AG04449 (cell line): ENCODE results near the gene IFNL3.
"Not testable (repeated sequence)": the region's sequence is repeated elsewhere in the genome, so short reads cannot be mapped to it uniquely, and the experiment has no call there.

Source experiments
- CTCF ChIA-PET: fragments of 350-600 bp; formaldehyde crosslinking; extraction: SDS; loops from one replicate; lab custom pipeline; 2021; ENCODE audit warnings: antibody characterized with exemption; lab: Yijun Ruan, JAX
- POLR2A ChIA-PET: fragments of 400-600, 350-600 bp; formaldehyde crosslinking; extraction: SDS; loops from one replicate; lab custom pipeline; 2020; ENCODE audit warnings: antibody characterized with exemption, inconsistent platforms; lab: Yijun Ruan, JAX
- DNase-seq: peaks from one replicate; pipeline ENCODE4 v3.0.0-alpha.2; 2010; ENCODE audit warnings: low read depth, low spot score
- H3K4me3 ChIP-seq: 2 replicates; pipeline ENCODE4 v1.5.1; 2011; ENCODE audit warnings: low read depth, mild to moderate bottlenecking, control low read depth, low read length
- TF ChIP-seq, protein P1 (sequence below): IDR thresholded peaks from one replicate; pipeline ENCODE4 v1.5.1; 2011; ENCODE audit warnings: mild to moderate bottlenecking, moderate library complexity, low read length, control low read depth, inconsistent platforms; ENCODE audit not compliant: insufficient read depth; ENCODE audit errors: missing control alignments

IFNL3 gene

DNA sequence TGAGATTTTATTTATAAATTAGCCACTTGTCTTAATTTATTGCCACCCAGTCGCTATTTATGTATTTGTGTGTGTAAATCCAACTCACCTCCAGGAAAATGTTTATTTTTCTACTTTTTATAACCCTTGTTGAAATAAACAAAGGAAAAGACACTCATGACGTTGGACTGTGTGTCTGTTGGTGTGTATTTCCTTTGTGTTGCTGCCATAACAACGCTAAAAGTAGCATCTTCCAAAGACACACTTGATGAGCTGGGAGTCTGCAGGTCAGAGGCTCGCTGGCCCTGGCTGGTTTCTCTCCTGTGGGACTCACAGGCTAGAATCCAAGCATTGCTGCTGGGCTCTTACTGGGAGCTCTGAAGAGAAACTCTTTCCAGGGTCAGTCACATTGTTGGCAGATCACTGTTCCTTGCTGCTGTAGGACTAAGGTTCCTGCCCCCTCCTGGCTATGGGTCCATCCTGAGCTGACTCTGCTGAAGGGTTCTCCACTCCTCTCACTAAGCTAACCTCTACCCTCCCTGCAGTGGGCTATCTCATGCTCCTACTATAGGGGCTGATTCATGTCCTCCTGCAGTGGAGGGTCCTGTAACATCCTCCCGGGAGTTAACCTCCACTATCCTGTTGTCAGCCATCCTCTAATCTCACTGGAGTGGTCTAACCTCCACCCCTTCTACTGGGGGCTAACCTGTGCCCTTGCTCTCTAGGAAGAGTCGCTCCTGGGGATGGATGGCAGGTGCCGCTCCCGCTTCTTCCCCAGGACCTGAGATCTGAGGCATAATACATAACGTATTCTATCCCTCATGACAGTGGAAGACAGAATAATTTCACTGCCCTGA is 25.4 kb upstream of the IFNL3 start:
- TF ChIP-seq, protein P1, sequence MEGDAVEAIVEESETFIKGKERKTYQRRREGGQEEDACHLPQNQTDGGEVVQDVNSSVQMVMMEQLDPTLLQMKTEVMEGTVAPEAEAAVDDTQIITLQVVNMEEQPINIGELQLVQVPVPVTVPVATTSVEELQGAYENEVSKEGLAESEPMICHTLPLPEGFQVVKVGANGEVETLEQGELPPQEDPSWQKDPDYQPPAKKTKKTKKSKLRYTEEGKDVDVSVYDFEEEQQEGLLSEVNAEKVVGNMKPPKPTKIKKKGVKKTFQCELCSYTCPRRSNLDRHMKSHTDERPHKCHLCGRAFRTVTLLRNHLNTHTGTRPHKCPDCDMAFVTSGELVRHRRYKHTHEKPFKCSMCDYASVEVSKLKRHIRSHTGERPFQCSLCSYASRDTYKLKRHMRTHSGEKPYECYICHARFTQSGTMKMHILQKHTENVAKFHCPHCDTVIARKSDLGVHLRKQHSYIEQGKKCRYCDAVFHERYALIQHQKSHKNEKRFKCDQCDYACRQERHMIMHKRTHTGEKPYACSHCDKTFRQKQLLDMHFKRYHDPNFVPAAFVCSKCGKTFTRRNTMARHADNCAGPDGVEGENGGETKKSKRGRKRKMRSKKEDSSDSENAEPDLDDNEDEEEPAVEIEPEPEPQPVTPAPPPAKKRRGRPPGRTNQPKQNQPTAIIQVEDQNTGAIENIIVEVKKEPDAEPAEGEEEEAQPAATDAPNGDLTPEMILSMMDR: no peak
- no peak for DNase-seq
- no peak overlapping the region for H3K4me3 ChIP-seq
- ChIA-PET POLR2A (no interaction called here), CTCF (no interaction called here)

DNA sequence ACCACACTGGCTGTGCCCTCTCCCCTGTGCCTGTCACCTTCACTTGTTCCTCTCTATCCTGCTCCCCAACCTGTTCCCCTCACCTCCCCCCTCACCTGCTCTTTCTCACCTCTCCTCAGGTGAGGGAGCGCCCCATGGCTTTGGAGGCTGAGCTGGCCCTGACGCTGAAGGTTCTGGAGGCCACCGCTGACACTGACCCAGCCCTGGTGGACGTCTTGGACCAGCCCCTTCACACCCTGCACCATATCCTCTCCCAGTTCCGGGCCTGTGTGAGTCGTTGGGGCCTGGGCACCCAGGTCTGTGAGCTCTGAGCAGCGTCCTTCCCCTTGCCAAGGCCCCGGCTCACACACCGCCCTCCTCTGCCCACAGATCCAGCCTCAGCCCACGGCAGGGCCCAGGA is 24.6 kb upstream of the IFNL3 start:
- DNase-seq, POLR2A ChIA-PET, CTCF ChIA-PET, H3K4me3 ChIP-seq: not testable (repeated sequence)

DNA sequence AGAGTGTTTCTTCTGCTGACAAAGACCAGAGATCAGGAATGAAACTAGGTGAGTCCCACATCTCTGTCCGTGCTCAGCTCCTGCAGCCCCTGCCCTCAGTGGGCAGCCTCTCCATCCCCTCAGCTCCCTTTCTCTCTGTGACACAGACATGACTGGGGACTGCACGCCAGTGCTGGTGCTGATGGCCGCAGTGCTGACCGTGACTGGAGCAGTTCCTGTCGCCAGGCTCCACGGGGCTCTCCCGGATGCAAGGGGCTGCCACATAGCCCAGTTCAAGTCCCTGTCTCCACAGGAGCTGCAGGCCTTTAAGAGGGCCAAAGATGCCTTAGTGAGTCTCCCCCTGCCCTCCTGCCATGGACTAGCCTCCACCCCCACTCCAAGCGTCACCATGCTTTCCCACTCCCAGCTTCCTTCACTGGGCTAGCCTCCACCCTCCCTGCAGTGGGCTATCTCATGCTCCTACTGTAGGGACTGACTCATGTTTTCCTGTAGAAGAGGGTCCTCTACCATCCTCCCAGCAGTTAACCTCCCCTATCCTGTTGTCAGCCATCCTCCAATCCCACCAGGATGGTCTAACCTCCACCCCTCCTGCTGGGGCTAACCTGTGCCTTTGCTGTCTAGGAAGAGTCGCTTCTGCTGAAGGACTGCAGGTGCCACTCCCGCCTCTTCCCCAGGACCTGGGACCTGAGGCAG is 23.9 kb upstream of the IFNL3 start:
- H3K4me3 ChIP-seq, DNase-seq, CTCF ChIA-PET, POLR2A ChIA-PET: not testable (repeated sequence)

DNA sequence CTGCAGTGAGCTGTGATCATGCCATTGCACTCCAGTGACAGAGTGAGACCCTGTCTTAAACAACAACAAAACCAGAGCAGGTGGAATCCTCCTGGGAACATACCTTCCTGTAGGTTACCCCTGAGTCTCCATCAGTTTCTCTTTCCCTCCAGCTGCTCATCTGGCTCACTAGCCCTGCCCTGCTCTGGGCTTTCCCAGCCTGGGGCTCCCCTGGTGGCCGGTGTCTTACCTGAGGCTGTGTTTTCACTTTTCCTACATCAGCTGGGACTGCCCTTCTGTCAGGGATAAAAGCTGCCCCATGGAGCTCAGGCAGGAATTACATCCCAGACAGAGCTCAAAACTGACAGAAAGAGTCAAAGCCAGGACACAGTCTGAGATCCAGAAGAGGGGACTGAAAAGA is 23.3 kb upstream of the IFNL3 start, which contains the start of gene IFNL2:
TSS of gene IFNL2 (plus strand) at position 312 of the 400 bp plus-strand sequence. CDS start 173 bp downstream, outside the sequence.
- POLR2A ChIA-PET, H3K4me3 ChIP-seq, CTCF ChIA-PET, DNase-seq: not testable (repeated sequence)

DNA sequence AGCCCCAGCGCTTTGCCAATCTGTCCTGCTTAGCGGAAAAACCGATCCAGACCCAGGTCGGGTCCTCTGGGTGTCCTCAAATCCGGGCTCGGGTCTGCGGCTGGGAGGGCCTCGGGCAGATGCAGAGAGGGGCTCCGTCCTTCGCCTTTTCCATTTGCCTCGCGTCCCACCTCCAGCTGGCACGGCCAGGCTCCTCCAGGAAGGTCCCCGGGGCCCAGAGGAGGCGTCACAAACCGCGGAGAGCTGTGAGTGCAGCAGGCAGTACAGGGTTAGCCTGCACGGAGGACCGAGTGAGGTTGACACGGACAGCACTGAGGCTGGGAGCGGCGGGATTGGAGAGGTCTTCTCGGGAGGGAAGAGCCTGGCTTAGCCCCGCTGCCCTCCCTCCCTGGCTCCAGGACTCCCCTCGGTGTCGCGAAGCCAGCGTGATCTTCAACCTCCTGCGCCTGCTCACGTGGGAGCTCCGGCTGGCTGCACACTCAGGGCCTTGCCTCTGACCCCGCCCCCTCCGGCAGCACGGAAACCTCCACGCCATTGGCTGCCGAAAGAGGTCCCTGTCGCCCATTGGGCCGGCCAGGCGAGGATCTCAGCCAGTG is 20.6 kb upstream of the IFNL3 start:
- ChIA-PET POLR2A (no interaction called here), CTCF (no interaction called here)
- H3K4me3 ChIP-seq: no peak overlapping the region
- no peak for DNase-seq
- TF ChIP-seq, protein P1: no peak

DNA sequence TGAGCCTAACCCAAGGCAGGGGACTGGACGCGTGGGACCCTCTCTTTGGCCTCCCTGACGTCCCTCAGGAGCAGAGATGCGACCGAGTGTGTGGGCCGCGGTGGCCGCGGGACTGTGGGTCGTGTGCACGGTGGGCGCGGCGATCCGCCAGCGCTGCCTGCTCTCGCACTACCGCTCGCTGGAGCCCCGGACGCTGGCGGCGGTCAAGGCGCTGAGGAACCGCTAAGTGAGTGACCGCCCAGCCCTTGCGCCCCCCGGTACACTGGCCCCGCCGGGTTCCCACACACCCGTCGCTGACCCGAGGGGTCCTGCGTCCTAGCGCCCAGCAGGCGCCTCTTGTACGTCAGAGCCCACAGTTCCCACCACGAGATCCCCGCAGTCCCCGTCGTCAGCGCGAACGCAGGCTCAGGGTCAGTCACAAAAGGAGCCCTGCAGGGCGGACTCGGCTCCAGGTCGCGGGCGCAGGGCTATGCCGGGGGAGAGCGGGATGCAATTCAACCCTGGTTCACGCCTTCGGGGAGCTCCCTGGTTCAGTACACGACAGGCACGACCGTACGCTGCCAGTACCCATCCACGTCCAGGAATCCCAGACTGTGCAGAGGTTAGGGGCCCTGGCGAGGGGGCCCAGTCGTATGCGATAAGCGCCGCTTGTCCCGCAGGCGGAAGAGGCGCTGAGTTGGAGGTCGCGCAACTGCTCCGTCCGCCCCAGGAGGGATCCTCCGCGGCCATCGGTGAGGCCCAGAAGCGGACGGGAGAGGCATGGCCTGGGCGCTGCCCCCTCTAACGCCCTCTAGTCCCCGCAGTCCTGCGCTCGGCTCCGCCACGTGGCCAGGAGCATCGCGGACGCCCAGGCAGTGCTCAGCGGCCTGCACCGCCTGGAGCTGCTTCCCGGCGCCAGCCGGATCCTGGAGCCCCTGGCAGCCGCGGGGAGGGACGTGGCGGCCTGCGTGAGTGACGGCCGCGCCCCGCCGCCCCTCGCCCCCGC is 19.8 kb upstream of the IFNL3 start:
- ChIA-PET POLR2A (no interaction called here), CTCF (interaction anchor here (1.0 kb wide), 1 partner anchor 142 kb away, joined by 3 read pairs; no protein-coding TSS in a partner anchor)
- TF ChIP-seq, protein P1: no peak
- DNase-seq: no peak
- no peak overlapping the region for H3K4me3 ChIP-seq

DNA sequence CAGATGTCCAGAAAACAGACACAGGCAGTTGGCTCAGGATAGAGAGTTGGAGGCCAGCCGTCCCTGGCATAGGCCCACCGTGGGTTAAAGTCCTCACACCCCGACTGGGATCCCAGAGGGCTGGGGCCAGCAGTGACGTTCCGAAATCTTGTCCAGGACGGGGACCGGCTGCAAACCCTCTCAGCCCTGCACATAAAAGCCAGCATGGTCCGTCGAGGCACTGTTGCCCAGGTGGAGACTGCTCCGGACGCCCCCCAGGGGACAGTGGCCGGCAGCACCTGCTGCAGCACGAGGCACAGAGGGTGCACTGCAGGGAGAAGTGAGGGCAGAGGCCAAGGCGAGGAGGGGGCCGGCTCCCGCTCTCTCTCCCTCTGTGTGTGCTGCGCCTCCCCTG is 19.1 kb upstream of the IFNL3 start:
- DNase-seq: no peak
- ChIA-PET CTCF (interaction anchor here (1.0 kb wide), 1 partner anchor 142 kb away, joined by 3 read pairs; no protein-coding TSS in a partner anchor), POLR2A (no interaction called here)
- TF ChIP-seq, protein P1: no peak
- no peak overlapping the region for H3K4me3 ChIP-seq
